DND-41 (cell line): ENCODE measurements around the gene CLN6.
"Not testable (repeated sequence)": the region's sequence is repeated elsewhere in the genome, so short reads cannot be mapped to it uniquely, and the experiment has no call there.

ENCODE experiments used
- ATAC-seq: fragments of 200-7000 bp; cut with Tn5 transposase; 3 replicates; pipeline ENCODE4 v1.9.1; 2021; ENCODE audit warnings: low read depth; ENCODE audit not compliant: insufficient read depth
- DNase-seq: peaks from one replicate; pipeline ENCODE4 v3.0.0-alpha.2; 2020
- H2AFZ ChIP-seq: 2 replicates; pipeline ENCODE4 v1.6.0; 2012; ENCODE audit warnings: low read depth, low read length
- H3K27ac ChIP-seq: 2 replicates; pipeline ENCODE4 v1.5.1; 2012; ENCODE audit warnings: low read length, inconsistent platforms
- H3K27me3 ChIP-seq: fragments of 200-600 bp; sonication (generic); 2 replicates; pipeline ENCODE4 v1.6.0; 2012; ENCODE audit warnings: low read length, mild to moderate bottlenecking, inconsistent platforms; ENCODE audit not compliant: insufficient read depth, poor library complexity
- H3K36me3 ChIP-seq: 2 replicates; pipeline ENCODE4 v1.5.1; 2012; ENCODE audit warnings: low read length, inconsistent platforms; ENCODE audit not compliant: insufficient read depth
- H3K4me1 ChIP-seq: 2 replicates; pipeline ENCODE4 v1.5.1; 2012; ENCODE audit warnings: mild to moderate bottlenecking, low read length; ENCODE audit not compliant: insufficient read depth
- H3K4me2 ChIP-seq: 2 replicates; pipeline ENCODE4 v1.6.0; 2012; ENCODE audit warnings: mild to moderate bottlenecking, moderate library complexity, low read length, inconsistent platforms; ENCODE audit not compliant: insufficient read depth
- H3K4me3 ChIP-seq, 2 experiments: fragments of 200-600 bp in 1 of 2; shearing (Covaris generic) in 1 of 2; 2 replicates each; pipeline ENCODE4 v1.5.1; 2012 to 2016; ENCODE audit warnings: inconsistent platforms in 2 of 2, low read length in 2 of 2, mild to moderate bottlenecking in 2 of 2, low read depth in 1 of 2, moderate library complexity in 1 of 2
- H3K79me2 ChIP-seq: 2 replicates; pipeline ENCODE4 v1.6.0; 2012; ENCODE audit warnings: low read length, inconsistent platforms; ENCODE audit not compliant: insufficient read depth
- H3K9ac ChIP-seq: 2 replicates; pipeline ENCODE4 v1.6.0; 2012; ENCODE audit warnings: low read depth, mild to moderate bottlenecking, inconsistent platforms, low read length, moderate library complexity
- H3K9me3 ChIP-seq: 2 replicates; pipeline ENCODE4 v1.5.1; 2012; ENCODE audit warnings: low read length, moderate library complexity, mild to moderate bottlenecking, inconsistent platforms; ENCODE audit not compliant: insufficient read depth, severe bottlenecking
- H4K20me1 ChIP-seq: 2 replicates; pipeline ENCODE4 v1.6.0; 2012; ENCODE audit warnings: low read length; ENCODE audit not compliant: insufficient read depth
- EZH2 ChIP-seq: IDR thresholded peaks from 3 replicates; pipeline ENCODE4 v1.6.1; 2012; ENCODE audit warnings: borderline replicate concordance, low read depth, mild to moderate bottlenecking, moderate library complexity, low read length, inconsistent platforms; ENCODE audit not compliant: severe bottlenecking
- TF ChIP-seq, protein P1 (sequence below): IDR thresholded peaks from 2 replicates; pipeline ENCODE4 v1.5.1; 2012; ENCODE audit warnings: borderline replicate concordance, low read length, moderate library complexity, mild to moderate bottlenecking; ENCODE audit not compliant: poor library complexity, severe bottlenecking; ENCODE audit errors: extremely low read depth

CLN6 gene

GRCh38 chr15:68235022-68235421 is 5.5 kb upstream of the CLN6 start:
- Histone ChIP-seq H3K79me2 (no peaks in the 10 kb centered on the region), H3K27me3 (no peaks in the 10 kb centered on the region), H3K36me3 (no peaks in the 10 kb centered on the region), H3K4me2 (no peak overlapping the region), H3K9me3 (no peaks in the 10 kb centered on the region), H3K4me3 (no peak overlapping the region), H4K20me1 (no peaks in the 10 kb centered on the region), H3K9ac (no peak overlapping the region), H2AFZ (no peak overlapping the region), H3K4me1 (peaks cover 10% of the 10 kb centered on the region), H3K27ac (no peak overlapping the region)
- ATAC-seq, result no peak
- TF ChIP-seq EZH2, result no peak
- TF ChIP-seq, protein P1, sequence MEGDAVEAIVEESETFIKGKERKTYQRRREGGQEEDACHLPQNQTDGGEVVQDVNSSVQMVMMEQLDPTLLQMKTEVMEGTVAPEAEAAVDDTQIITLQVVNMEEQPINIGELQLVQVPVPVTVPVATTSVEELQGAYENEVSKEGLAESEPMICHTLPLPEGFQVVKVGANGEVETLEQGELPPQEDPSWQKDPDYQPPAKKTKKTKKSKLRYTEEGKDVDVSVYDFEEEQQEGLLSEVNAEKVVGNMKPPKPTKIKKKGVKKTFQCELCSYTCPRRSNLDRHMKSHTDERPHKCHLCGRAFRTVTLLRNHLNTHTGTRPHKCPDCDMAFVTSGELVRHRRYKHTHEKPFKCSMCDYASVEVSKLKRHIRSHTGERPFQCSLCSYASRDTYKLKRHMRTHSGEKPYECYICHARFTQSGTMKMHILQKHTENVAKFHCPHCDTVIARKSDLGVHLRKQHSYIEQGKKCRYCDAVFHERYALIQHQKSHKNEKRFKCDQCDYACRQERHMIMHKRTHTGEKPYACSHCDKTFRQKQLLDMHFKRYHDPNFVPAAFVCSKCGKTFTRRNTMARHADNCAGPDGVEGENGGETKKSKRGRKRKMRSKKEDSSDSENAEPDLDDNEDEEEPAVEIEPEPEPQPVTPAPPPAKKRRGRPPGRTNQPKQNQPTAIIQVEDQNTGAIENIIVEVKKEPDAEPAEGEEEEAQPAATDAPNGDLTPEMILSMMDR, result no peak
- no peak for DNase-seq

DNA sequence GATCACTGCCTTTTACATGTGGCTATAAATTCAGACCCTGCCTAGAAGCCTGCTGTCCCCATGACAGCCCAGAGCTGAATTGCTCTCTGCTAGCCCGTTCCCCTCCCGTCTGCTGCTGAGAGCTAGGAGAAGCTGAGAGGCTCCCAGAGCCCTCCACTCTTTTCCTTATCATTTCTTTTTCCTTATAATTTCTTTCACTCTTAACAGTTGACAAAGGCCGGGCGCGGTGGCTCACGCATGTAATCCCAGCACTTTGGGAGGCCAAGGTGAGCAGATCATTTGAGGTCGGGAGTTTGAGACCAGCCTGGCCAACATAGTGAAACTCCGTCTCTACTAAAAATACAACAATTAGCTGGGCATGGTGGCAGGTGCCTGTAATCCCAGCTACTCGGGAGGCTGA is 5.0 kb upstream of the CLN6 start:
- not testable (repeated sequence) for ATAC-seq, H2AFZ ChIP-seq

DNA sequence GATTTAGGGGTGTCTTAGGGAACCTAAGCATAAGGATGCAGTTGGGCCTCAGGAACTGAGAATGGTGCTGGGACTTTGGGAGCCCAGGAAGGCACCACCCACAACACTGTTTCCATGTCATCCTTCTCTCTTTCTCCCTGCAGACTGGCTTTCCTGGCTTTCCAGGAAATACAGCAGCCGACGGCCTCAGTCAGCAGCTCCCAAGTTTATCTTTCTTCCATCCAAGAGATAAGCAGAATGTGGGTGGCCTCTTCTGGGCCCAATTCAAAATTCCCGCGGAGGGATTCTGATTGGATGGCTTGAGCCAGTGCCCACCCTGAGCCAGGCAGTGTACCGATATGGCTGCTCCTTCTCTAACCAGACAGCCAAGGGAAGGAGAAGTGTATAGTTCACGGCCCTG is 4.5 kb upstream of the CLN6 start:
- Histone ChIP-seq H3K4me2 (no peak overlapping the region), H3K9ac (no peak overlapping the region), H3K79me2 (peaks cover 1% of the 10 kb centered on the region), H3K4me1 (peaks cover 14% of the 10 kb centered on the region), H2AFZ (no peak overlapping the region), H3K27ac (no peak overlapping the region), H4K20me1 (no peaks in the 10 kb centered on the region), H3K4me3 (no peak overlapping the region), H3K27me3 (no peaks in the 10 kb centered on the region), H3K9me3 (no peaks in the 10 kb centered on the region), H3K36me3 (no peaks in the 10 kb centered on the region)
- TF ChIP-seq, protein P1, result no peak
- TF ChIP-seq EZH2, result no peak
- ATAC-seq, result no peak
- DNase-seq, result no peak

More for the DNA sequence above, 5.0 kb upstream of the CLN6 start:
- not testable (repeated sequence) for H3K4me3 ChIP-seq, H3K79me2 ChIP-seq, H3K9me3 ChIP-seq, H3K27me3 ChIP-seq, H3K27ac ChIP-seq, H3K36me3 ChIP-seq, H3K9ac ChIP-seq, DNase-seq, H4K20me1 ChIP-seq, H3K4me2 ChIP-seq
- peaks cover 14% of the 10 kb centered on the region for H3K4me1 ChIP-seq

DNA sequence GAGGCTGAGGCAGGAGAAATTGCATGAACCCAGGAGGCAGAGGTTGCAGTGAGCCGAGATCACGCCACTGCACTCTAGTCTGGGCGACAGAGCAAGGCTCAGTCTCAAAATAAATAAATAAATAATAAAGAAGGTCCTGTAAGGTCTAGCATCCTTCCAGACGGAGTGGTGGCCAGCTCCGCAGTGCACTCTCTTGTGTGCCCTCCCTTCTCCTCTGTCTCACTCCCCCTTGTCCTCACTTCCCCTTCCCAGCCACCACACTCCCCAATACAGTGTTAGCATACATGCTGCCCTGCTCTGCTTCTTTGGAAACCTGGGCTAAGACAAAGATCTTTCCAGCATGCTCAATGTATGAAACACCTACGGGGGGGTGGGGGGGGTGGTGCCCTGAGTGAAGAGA is 3.4 kb upstream of the CLN6 start:
- Histone ChIP-seq H3K9me3 (no peaks in the 10 kb centered on the region), H3K9ac (no peak overlapping the region), H3K4me2 (no peak overlapping the region), H3K4me3 (no peak overlapping the region), H3K27me3 (no peaks in the 10 kb centered on the region), H2AFZ (no peak overlapping the region), H4K20me1 (0 out of 2 replicates have a peak, but pooled peaks cover 4% of the 10 kb centered on the region), H3K36me3 (no peaks in the 10 kb centered on the region; the same call in 1 of the 2 replicates), H3K79me2 (peaks cover 13% of the 10 kb centered on the region), H3K27ac (no peak overlapping the region), H3K4me1 (peaks cover 21% of the 10 kb centered on the region)
- DNase-seq, result no peak
- ATAC-seq, result no peak
- TF ChIP-seq EZH2, result no peak
- TF ChIP-seq, protein P1, result no peak
